IMR-90 (cell line): ENCODE results near the gene INPP1.

ENCODE experiments used
- BHLHE40 ChIP-seq: fragments of 150-350 bp; IDR thresholded peaks from 2 replicates; pipeline ENCODE4 v1.6.1; 2016; ENCODE audit warnings: mild to moderate bottlenecking, low read depth, low read length
- CTCF ChIP-seq: conservative IDR thresholded peaks from 2 replicates; pipeline ENCODE4 v1.5.1; 2012; ENCODE audit warnings: mild to moderate bottlenecking, low read depth, low read length, improper control_type of control experiment
- MAFK ChIP-seq: IDR thresholded peaks from 2 replicates; pipeline ENCODE4 v1.6.1; 2012; ENCODE audit warnings: low read depth, low read length, improper control_type of control experiment
- POLR2A ChIP-seq: IDR thresholded peaks from 2 replicates; pipeline ENCODE4 v1.6.1; 2012; ENCODE audit warnings: mild to moderate bottlenecking, low read depth, low read length
- RAD21 ChIP-seq: IDR thresholded peaks from 2 replicates; pipeline ENCODE4 v1.6.1; 2012; ENCODE audit warnings: low read length, improper control_type of control experiment
- USF2 ChIP-seq: fragments of 150-350 bp; IDR thresholded peaks from 2 replicates; pipeline ENCODE4 v1.6.1; 2017; ENCODE audit warnings: mild to moderate bottlenecking, antibody characterized with exemption, low read length, low read depth

DNA sequence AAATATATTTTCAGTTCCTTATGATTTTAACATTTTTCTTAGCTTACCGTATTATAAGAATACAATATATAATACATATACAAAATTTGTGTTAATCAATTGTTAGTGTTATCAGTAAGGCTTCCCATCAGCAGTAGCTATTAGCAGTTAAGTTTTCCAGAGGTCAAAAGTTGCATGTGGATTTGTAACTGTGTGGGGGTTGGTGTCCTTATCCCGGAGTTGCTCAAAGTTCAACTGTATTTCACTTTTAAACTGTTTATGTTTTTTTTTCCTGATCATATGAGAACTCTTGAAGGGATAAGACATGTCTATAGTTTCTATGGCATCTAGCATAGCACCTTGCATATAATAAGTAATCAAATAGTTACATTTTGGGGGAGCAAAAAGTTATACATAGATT lies 52.9 kb downstream of the INPP1 start:
- TF ChIP-seq RAD21 (no peak), CTCF (no peak), POLR2A (no peak), USF2 (no peak), MAFK (no peak), BHLHE40 (no peak)
